SKM-1 (cell line): ENCODE measurements around the gene ASIC3.
A peak's percentile ranks its signal among the peaks of the same experiment; 100 is the strongest.

ENCODE experiments used
- DNase-seq: peaks from one replicate; lab custom pipeline; 2025; ENCODE audit not compliant: unreplicated experiment; lab: John Stamatoyannopoulos, UW

The ASIC3 gene

DNA sequence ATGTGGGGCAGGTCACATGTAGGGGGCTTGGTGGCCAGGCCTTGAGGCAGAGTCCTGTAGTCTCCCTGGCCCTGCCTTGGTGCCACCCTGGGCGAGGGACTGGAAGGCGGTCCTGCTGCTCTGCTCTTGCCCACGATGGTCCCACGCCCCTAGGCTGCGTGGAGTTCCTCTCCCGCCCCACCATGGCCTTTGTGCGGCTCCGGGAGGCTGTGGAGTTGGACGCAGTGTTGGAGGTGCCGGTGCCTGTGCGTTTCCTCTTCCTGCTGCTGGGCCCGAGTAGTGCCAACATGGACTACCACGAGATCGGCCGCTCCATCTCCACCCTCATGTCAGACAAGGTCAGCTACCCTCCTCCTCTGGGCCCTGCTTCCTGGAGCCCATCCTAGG lies 22.2 kb downstream of the ASIC3 start:
- DNase-seq = no peak

DNA sequence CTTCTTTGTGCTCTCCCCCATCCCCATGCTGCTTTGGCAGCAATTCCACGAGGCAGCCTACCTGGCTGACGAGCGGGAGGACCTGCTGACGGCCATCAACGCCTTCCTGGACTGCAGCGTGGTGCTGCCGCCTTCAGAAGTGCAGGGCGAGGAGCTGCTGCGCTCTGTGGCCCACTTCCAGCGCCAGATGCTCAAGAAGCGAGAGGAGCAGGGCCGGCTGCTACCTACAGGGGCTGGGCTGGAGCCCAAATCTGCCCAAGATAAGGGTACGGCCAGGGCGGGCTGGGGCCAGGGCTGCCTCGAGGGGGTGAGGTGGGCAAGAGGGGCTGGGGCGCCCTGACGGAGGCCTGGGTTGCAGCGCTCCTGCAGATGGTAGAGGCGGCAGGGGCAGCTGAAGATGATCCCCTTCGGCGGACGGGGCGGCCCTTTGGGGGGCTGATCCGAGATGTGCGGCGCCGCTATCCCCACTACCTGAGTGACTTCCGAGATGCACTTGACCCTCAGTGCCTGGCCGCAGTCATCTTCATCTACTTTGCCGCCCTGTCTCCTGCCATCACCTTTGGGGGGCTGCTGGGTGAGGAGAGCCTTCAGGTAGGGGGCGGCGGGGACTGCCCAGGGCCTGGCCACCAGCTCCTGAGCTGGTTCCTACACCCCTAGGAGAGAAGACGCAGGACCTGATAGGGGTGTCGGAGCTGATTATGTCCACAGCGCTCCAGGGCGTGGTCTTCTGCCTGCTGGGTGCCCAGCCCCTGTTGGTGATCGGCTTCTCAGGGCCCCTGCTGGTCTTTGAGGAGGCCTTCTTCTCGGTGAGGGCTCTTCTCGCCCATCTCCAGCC lies 22.9 kb downstream of the ASIC3 start:
- no peak for DNase-seq

DNA sequence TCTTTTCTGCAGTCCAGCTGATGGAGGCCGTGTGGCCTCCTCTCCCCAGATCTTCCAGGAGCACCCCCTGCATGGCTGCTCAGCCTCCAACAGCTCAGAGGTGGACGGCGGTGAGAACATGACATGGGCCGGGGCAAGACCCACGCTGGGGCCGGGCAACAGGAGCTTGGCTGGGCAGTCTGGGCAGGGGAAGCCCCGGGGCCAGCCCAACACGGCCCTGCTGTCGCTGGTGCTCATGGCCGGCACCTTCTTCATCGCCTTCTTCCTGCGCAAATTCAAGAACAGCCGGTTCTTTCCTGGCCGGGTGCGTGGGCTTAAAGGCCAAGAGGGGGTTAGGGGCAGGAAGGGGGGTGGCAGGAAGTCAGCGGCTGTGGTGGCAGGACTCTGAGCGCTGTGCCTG lies 25.7 kb downstream of the ASIC3 start:
- DNase-seq = no peak

DNA sequence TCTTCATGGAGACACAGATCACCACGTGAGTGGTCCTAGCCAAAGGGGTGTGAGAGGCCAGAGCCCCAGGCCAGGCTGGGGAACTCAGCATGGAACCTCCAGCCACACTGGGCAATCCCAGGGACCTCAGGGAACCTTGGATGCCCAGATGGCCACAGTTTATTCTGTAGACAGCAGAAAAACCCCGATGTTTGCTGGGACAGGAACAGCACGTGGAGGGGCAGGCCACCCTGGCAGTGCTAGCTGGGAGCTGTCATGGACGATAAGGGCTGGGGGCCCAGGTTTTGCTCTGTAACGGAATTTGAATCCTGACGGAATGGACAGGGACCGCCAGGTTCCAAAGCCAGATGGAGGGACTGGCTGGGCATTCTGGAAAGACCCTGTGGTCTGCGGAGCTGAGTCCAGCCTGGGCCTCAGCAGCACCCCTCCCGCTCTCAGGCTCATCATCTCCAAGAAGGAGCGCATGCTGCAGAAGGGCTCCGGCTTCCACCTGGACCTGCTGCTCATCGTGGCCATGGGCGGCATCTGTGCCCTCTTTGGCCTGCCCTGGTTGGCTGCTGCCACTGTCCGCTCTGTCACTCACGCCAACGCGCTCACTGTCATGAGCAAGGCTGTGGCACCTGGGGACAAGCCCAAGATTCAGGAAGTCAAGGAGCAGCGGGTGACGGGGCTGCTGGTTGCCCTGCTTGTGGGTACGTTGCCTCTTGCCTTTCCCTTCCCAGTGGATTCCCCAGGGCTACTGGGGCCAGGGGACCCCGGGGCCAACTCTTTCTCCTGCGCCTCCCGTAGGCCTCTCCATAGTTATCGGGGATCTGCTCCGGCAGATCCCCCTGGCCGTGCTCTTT lies 26.7 kb downstream of the ASIC3 start:
- DNase-seq = no peak

DNA sequence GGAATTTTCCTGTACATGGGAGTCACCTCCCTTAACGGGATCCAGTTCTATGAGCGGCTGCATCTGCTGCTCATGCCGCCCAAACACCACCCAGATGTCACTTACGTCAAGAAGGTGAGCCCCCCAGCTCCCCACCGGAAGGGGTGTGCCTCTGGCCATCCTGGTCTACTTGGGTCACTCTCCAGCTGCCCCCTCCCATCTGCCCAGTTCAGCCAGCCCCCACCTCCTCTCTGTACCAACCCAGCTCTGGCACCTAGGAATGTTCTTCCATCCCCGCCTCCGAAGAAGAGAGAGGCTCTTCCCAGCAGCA lies 27.3 kb downstream of the ASIC3 start:
- DNase-seq = no peak

DNA sequence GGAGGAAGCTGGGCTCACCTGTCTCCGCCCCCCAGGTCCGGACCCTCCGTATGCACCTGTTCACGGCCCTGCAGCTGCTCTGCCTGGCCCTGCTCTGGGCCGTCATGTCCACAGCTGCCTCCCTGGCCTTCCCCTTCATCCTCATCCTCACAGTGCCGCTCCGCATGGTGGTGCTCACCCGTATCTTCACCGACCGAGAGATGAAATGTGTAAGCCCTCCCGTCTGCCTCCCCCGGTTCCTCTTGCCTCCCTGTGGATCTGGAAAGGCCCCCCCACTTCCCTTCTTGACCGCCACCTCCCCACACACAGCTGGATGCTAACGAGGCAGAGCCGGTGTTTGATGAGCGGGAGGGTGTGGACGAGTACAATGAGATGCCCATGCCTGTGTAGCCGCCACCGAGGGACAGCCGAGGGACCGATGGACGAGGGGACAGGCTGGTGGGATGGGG lies 27.7 kb downstream of the ASIC3 start:
- DNase-seq = no peak

DNA sequence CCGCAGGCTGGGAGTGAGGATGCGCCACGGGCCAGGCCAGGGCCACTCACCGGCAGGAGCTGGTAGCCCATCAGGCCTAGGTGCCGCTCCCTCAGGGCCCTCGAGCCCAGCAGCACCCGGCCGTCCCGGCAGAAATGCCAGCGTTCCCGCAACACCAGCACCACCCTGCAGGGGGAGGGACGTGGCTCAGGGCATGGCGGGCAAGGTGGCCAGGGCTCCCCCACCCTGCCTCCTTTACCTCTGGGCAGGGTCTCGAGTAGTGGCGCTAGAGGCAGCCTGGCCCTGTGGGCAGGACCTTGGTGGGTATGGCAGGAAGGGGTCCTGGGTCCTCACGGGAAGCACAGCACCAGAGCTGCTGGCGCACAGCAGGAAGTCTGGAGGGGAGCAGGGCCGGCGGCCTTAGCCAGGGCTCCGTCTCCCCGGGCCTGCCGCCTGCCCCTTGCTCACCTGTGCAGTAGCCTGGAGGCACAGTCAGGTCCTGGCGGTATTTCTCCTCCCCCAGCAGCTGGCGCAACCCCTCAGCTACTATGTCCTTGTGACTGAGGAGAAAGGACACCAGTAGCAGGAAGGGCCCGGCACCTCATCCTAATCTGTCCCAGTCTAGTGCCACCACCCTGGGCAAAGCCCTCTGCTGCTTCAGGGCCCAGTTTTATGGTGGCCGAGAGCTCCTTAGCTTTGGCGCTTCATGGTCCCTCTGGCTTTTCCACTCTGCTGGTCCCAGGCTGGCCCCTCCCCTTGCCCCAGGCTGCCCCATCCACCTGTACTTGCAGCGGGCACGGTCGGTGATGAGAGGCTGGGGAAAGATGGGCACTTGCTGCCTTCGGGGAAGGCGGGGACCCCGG lies 28.8 kb downstream of the ASIC3 start:
- DNase-seq = no peak

DNA sequence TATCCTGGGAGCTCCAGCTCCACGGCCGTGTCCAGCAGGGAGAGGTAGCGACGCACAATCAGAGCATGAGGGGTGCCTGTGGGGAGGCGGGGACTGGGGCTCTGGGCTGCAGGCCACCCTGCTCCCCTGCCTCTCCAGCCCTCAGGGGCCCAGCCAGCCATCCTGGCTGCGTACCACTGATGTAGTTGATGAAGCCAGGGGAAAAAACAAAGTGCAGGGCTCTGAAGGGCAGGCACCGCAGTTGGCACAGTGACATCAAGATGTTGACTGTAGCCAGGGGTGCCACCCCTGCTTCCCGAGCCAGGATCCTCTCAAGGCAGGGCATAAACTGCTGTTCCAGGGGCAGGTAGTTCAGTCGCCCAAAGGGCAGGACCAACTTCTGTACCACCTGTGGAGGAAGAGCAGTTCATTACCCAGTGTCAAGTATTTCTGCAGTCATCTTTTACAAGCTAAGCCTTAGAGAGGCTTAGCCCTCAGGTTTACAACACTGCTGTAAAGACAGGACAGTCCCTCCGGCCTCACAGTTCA lies 29.4 kb downstream of the ASIC3 start:
- DNase-seq = no peak

DNA sequence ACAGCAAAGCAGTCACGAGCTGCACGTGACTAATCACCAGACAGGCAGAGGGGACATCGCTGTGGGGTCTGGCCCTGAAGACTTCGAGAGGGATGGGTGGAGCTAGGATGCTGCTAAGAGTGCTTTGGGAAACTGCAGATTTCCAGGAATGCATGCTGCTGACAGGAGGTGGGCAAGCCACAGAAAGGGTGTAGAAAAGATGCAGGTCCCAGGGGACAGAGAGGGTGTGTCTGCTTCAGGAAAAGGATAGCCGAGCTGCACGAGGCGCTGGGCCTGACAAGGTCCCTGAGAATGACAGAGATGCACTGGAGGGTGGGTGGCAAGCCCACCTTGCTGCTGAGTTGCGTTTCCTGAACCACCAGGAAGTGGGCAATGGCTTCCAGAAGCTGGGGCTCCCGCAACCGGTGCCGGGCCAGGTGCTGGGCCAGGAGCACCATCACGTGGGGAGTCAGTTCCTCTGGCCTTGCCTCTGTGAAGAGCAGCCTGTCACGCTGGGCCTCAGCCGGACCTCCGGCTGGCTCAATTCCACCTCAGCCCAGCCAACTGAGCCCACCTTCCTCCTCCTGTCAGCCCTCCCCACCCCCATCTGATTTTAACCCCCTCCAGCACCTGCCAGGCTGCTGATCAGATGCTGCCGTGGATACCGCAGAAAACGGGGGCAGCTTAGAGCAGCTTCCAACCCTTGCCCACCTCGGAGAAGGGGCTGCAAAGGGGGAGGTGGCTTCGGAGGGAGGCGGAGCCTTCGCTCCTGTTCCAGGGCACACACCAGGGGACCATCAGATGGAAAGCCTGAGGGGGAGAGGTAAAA lies 30.1 kb downstream of the ASIC3 start:
- no peak for DNase-seq

DNA sequence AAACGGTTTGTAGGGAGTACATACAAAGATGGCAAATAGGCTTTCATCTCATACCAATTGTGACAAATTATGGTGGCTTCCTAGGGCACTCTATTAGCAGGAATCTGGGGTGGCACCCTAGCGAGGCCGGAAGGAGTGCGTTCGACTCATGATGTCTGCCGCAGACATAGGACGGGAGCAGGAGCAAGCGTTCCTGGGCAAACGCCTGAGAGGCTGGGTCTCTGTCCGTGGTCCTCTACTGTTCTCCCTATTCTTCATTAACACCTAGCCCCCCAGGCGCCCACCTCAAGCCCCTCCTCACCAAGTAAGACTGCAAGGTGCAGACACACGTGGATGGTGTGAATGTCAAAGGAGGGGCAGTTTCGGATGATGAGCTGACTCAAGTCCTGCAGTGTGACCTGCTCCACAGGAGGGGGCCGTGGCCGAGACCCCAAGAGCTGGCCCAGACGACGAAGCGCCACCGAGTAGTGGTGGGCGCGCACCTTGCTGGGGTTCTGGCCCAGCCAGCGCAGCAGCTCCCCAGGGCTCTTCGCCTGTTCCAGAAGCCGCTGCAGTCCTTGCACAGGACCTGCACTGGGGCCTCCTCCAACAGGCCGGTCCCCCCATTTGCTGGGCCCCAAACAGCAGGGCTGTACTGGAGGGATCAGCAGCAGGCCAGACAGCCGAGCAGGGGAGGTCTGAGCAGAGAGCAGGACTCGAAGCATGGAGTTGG lies 31.0 kb downstream of the ASIC3 start:
- DNase-seq = no peak

DNA sequence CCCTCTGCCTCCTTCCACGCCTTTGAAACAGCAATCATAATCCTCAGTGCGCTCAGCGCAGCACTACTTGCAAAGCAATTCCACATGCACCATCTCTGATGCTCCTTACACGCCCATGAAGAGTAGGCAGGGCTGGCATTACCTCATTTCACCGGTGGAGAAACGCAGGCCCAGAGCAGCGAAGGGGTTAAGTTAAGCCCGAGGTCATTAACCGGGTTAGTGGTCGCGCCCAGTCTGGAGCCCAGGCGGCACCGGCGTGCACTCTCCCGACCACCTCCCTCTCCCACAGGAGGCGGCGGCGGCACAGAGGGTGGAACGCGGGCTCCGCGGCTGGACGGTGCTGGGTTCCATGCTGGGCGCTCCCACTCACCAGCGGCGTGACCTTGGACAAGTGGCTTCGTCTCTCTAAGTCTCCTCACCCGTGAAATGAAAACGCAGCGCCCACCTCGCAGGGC lies 31.8 kb downstream of the ASIC3 start:
- DNase-seq = no peak

DNA sequence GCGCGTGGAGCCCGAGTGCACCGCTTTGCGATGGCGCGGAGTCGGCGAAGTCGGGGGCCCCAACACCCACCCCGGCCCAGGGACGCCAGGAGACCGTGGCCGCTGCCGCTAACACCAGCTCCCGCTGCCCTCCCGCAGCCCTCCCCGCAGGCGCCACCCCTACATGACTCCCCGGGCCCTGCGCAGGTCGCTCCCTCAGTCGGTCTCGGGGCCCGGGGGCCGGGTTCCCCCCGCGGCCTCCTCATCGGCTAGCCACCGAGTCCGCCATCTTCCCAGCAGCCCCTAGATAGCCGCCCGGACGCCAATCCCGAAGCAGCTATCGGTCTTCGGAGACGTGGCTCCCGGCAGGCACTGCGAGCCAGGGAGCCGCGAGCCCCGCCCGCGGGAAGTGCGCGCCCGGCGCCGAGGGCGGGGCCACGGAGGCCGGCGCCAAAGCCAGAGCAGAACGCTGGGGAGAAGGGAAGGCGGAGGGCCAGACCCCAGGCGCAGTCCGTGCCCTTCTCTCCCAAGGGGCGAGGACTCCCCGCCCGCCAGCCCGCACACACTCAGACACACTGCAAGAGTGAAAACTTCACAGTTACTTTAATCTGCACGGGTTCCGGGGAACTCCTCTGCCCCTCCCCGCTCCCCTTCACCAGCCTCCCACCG lies 32.3 kb downstream of the ASIC3 start, which contains the start of gene FASTK:
FASTK (minus strand) TSS at position 288 of the 648 bp plus-strand sequence; CDS start at position 245, 43 bp downstream.
- peak; percentile 35 for DNase-seq

DNA sequence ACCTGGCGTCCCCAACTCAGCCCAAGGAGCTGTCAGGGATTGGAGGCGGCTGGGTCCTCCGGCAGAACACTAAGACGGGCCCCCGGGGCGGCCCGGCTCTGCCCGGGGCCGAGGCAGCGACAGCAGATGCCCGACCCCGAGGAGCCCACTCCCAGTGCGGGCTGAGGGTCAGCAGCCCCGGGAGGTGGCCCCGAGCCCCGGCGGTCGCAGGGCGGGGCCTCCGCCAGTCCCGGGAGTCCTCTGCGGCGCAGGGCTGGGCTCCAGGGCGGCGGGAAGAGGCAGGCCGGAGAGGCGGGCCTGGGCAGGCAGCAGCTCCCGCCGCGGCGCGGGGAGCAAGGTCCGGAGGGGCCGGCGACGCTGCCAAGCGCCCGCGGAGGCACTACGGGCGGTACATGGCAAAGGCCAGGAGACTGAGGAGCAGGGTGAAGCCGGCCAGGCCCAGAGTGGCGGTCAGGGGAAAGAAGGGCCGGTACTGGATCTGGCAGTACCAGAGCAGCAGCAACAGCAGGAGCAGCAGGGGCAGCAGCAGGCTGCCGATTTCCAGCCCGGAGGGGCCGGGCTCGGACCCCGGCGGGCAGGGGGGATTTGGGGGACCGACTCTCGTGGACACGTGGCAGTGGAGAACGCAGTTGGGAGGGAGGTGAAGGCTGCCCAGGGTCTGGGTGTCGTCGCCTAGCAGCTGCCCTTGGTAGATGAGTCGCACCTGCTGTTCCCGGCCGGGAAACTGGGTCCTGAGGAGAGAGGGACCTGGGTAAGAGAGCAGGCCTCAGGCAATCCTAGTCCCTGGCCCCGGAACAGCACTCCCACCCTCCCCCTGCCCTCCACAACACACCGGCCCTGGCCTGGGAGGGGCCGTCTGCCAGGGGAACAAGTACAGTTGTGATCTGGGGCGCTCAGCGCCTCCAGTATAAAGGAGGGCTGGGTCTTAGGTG lies 33.1 kb downstream of the ASIC3 start:
- DNase-seq = no peak

DNA sequence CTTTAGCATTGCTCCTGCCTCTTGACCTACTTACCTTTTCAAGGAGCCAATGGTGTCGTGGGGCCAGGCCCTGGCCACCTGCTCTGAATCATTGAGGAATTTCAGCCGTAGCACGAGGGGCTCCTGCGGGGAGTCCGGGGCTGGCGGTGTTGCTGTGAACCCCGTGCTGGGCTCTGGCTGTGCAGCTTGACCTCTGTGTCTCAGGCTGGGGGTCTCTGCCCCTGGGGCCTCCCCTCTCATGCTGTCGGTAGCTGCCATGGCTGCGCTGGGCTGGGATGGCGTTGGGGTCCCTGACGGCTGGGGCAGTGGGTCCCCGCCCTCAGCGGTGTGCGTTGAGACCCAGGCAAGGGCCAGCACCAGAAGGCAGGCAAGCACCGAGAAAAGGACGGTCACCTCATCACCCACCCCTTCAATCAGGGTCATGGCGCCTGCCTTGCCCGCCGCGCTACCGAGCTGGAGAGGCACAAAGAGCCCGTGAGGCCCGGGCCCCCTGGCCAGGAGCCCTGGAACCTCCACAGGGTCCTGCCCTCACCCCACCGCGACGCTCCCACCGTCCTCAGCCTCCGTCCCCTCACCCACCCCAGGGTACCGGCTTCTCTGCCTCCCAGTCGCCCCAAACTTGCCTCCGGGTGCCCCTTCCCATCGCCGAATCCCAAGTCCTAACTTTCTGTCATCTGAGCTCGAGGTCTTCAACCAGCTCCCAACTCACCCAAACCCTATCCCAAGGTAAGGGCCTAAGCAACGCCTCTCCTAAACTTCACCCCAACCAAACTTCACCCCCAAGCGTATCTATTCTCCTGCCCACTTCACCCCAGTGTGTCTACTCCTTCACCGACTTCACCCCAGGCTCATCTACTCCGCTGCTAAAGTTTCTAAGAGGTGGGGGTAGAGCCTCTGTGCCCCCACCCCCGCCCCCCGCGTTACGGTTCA lies 34.1 kb downstream of the ASIC3 start:
- DNase-seq = no peak

DNA sequence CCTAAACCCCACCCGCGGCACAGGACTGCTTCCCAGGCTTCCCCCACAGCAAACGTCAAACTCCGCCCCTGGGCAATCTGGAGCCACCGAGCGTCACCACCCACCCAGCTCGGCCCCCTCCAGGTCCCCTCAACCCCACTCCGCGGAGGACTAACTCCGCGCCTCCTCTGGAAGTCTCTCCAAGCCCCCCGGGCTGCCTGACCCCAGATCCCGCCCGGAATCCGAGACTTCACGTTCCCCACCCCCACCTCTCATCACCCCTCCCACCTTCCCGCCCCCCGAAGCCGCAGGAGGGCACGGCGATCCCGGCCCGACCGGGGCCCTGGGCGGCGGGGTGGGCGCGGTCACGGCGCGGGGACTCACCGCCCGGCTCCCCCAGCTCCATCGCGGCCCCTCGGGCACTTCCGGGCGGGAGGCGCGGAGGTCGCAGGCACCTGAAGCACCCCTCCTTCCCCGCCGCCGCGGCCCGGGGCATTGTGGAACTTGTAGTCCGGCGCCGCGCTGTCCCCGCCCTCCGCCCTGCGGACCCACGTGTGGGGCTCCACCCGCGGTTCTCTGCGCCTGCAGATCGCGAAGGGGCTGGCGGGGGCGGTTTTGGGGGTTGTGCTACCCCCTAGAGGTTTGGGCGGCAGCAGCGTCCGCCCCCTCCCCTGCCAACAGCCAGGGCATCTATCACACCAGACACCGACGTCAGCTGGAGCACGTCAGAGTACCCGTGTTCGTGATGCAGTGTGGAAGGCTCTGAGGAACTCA lies 34.9 kb downstream of the ASIC3 start, which contains the start of gene TMUB1:
TMUB1 (minus strand) TSS at position 423 of the 753 bp plus-strand sequence. CDS start 930 bp downstream, outside the sequence.
- no peak for DNase-seq

DNA sequence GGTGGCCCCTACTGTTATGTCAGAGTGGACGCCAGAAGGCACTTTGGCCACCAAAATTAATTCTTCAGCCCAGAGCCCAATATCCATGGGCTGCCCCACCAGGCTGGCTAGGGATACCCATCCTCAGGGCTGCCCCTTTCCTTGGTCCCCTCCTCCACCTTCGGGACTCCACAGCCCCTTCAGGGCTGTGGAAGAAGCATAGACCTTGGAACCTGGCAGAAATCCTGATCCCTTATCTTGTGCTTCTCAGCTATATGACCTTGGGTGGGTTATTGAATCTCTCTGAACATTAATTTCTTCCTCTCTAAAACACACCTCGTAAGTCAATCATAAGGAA lies 35.5 kb downstream of the ASIC3 start:
- DNase-seq = no peak
